OCI-LY7 (cell line): ENCODE measurements around the gene GALNT2. TPM values are rescaled to one million over a fixed set of nuclear protein-coding genes. Genes with fewer than 3 reads are reported as not detected.

ENCODE experiments used
- BruUV-seq: library from RNA; stranded (reverse); fragments of 400-500 nt; replicated peaks from 2 replicates; lab custom pipeline; 2021; lab: Mats Ljungman, UMichigan
- CTCF ChIA-PET: fragments of 300-600 bp; sonication (Branson Sonifier 250); formaldehyde crosslinking; loops from one replicate; lab custom pipeline; 2022; ENCODE audit warnings: antibody characterized with exemption; ENCODE audit not compliant: unreplicated experiment; lab: Charles Lee
- POLR2A ChIA-PET: fragments of 300-600 bp; sonication (Branson Sonifier 250); formaldehyde crosslinking; loops from one replicate; lab custom pipeline; 2022; ENCODE audit warnings: antibody characterized with exemption; lab: Charles Lee
- DNase-seq: peaks from one replicate; pipeline ENCODE4 v3.0.0-alpha.2; 2015; ENCODE audit warnings: low spot score
- H2AFZ ChIP-seq: fragments of 200-600 bp; sonication (generic), shearing (Covaris generic); 2 replicates; pipeline ENCODE4 v1.6.1; 2014; ENCODE audit warnings: mild to moderate bottlenecking, antibody characterized with exemption, low read length, moderate library complexity
- H3K27ac ChIP-seq: fragments of 200-600 bp; sonication (generic); 2 replicates; pipeline ENCODE4 v1.5.1; 2014; ENCODE audit warnings: mixed run types, low read depth, mild to moderate bottlenecking, moderate library complexity, low read length, inconsistent platforms; ENCODE audit not compliant: poor library complexity, severe bottlenecking
- H3K36me3 ChIP-seq: fragments of 200-600 bp; sonication (generic); 2 replicates; pipeline ENCODE4 v1.6.1; 2014; ENCODE audit warnings: mild to moderate bottlenecking, antibody characterized with exemption, low read length, moderate library complexity, mixed read lengths; ENCODE audit not compliant: insufficient read depth
- H3K4me1 ChIP-seq: fragments of 200-600 bp; sonication (generic); 2 replicates; pipeline ENCODE4 v1.5.1; 2014; ENCODE audit warnings: mild to moderate bottlenecking, low read length; ENCODE audit not compliant: insufficient read depth, poor library complexity, severe bottlenecking
- H3K4me2 ChIP-seq: fragments of 200-600 bp; sonication (generic); 2 replicates; pipeline ENCODE4 v1.6.1; 2014; ENCODE audit warnings: mild to moderate bottlenecking, low read length
- H3K4me3 ChIP-seq: fragments of 200-600 bp; sonication (generic); 2 replicates; pipeline ENCODE4 v1.5.1; 2014; ENCODE audit warnings: mild to moderate bottlenecking, low read depth, low read length; ENCODE audit not compliant: poor library complexity, severe bottlenecking
- H3K79me2 ChIP-seq: fragments of 200-600 bp; sonication (generic); 2 replicates; pipeline ENCODE4 v1.6.1; 2016; ENCODE audit warnings: low read depth, mild to moderate bottlenecking, low read length, moderate library complexity, mixed read lengths; ENCODE audit not compliant: insufficient read depth
- H3K9me2 ChIP-seq: fragments of 200-600 bp; sonication (generic); 2 replicates; pipeline ENCODE4 v1.6.1; 2016; ENCODE audit warnings: mild to moderate bottlenecking, low read length, mixed read lengths; ENCODE audit not compliant: insufficient read depth
- H3K9me3 ChIP-seq: fragments of 200-600 bp; sonication (generic); 2 replicates; pipeline ENCODE4 v1.6.1; 2014; ENCODE audit warnings: mild to moderate bottlenecking, mixed run types, low read length, mixed read lengths
- H4K20me1 ChIP-seq: fragments of 200-600 bp; sonication (generic); 2 replicates; pipeline ENCODE4 v1.6.1; 2014; ENCODE audit warnings: mild to moderate bottlenecking, antibody characterized with exemption, low read length, moderate library complexity, mixed read lengths; ENCODE audit not compliant: insufficient read depth
- CTCF ChIP-seq: fragments of 200-600 bp; sonication (generic); conservative IDR thresholded peaks from 2 replicates; pipeline ENCODE4 v1.5.1; 2014; ENCODE audit warnings: mild to moderate bottlenecking, antibody characterized with exemption, low read length, moderate library complexity, mixed read lengths
- EZH2phosphoT487 ChIP-seq: fragments of 200-600 bp; sonication (generic); IDR thresholded peaks from 2 replicates; pipeline ENCODE4 v1.6.1; 2018; ENCODE audit warnings: low read depth, borderline replicate concordance, mild to moderate bottlenecking, mixed run types, antibody characterized with exemption, low read length, moderate library complexity, mixed read lengths
- intact Hi-C: fragments of 100-400 bp; cut with micrococcal nuclease; formaldehyde crosslinking; loops from one replicate; pipeline ENCODE4 v1.10.0; 2022; ENCODE audit not compliant: unreplicated experiment
- total RNA-seq, 2 experiments: library from RNA; depleted of rRNA in 1 of 2; stranded (reverse); fragments of >200 nt in 1 of 2; shearing (Covaris generic) in 1 of 2; gene quantifications; 2 replicates each; pipeline ENCODE4 v1.2.3, GENCODE V29; 2014 to 2022

The GALNT2 gene
- total RNA-seq, 2 experiments from 2014 or later, result 29.9 to 67.3 TPM

GRCh38 chr1:230174471-230175162 is 107.6 kb downstream of the GALNT2 start:
- TF ChIP-seq CTCF, result no peak
- TF ChIP-seq EZH2phosphoT487, result no peak
- POLR2A ChIA-PET, result interaction anchor here (0.5 kb wide), 1 partner anchor 13 kb away, joined by 5 read pairs; no protein-coding TSS in a partner anchor
- no TSS peak for BruUV-seq
- Histone ChIP-seq H3K79me2 (peaks cover 10% of the 10 kb centered on the region; the same call in 1 of the 2 replicates), H2AFZ (no peak overlapping the region), H3K9me3 (no peaks in the 10 kb centered on the region), H3K4me2 (no peak overlapping the region), H3K4me1 (peaks cover 17% of the 10 kb centered on the region), H3K4me3 (no peak overlapping the region), H3K9me2 (no peaks in the 10 kb centered on the region), H3K27ac (no peak overlapping the region), H4K20me1 (no peaks in the 10 kb centered on the region), H3K36me3 (peaks cover 9% of the 10 kb centered on the region; the same call in 1 of the 2 replicates)
- DNase-seq, result no peak
- CTCF ChIA-PET, result interaction anchor here (0.6 kb wide), 1 partner anchor 65 kb away, joined by 3 read pairs; no protein-coding TSS in a partner anchor
- intact Hi-C loops, result no loop called here

DNA sequence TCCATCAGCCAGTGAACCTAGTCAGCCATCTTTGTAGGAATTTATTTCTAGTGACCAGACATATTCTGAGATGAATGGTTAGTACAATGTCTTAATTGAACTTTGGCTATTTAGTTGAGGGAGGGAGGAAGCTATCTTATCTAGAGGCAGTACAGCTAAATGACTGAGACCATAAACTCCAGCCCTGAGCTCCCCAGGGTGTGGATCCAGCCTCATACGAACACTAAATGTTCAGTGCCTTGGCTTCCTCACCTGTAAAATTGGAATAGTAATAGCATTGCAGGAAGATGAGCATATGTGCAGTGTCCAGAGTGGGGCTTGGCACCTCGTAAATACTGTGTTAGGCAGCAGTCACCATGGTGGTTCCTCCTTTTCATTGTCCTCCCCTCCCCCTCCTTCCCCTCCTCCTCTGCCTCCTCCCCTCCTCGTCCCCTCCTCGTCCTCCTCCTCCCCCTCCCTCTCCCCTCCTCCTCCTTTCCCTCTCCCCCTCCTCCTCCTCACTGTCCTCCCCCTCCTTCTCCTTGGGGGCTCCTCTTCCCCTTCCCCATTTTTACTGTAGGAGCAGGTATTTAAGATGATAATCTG is 108.2 kb downstream of the GALNT2 start:
- no TSS peak for BruUV-seq
- no peak for DNase-seq
- peaks cover 10% of the 10 kb centered on the region for H3K4me1 ChIP-seq
- no peaks in the 10 kb centered on the region for H4K20me1 ChIP-seq
- ChIA-PET POLR2A (no interaction called here), CTCF (no interaction called here)
- H3K79me2 ChIP-seq, result peaks cover 4% of the 10 kb centered on the region; the same call in 1 of the 2 replicates
- no peaks in the 10 kb centered on the region for H3K9me2 ChIP-seq
- no peak overlapping the region for H3K27ac ChIP-seq
- intact Hi-C loops, result no loop called here
- no peaks in the 10 kb centered on the region for H3K9me3 ChIP-seq
- H3K4me3 ChIP-seq, result no peak overlapping the region
- no peak overlapping the region for H2AFZ ChIP-seq
- H3K36me3 ChIP-seq, result peaks cover 9% of the 10 kb centered on the region; the same call in 1 of the 2 replicates
- TF ChIP-seq CTCF, result no peak
- TF ChIP-seq EZH2phosphoT487, result no peak
- H3K4me2 ChIP-seq, result no peak overlapping the region
